B cell (primary cell): Measurements from ENCODE around the gene ORMDL1. TPM values are rescaled to one million over a fixed set of nuclear protein-coding genes. Genes with fewer than 3 reads are reported as not detected.

Source experiments
- ATAC-seq: fragments of 200-7000 bp; cut with Tn5 transposase; one replicate; pipeline ENCODE4 v1.10.0; 2021; ENCODE audit warnings: low read depth, mild to moderate bottlenecking, moderate number of reproducible peaks, moderate library complexity
- CTCF ChIA-PET: fragments of 350-600 bp; sonication (Branson Sonifier 250); formaldehyde crosslinking; loops from one replicate; lab custom pipeline; 2021; ENCODE audit warnings: antibody characterized with exemption, inconsistent platforms; lab: Charles Lee
- POLR2A ChIA-PET: fragments of 350-600 bp; sonication (Branson Sonifier 250); formaldehyde crosslinking; loops from one replicate; lab custom pipeline; 2021; ENCODE audit warnings: antibody characterized with exemption; lab: Charles Lee
- DNase-seq: peaks from one replicate; pipeline ENCODE4 v3.0.0; 2013
- H2AFZ ChIP-seq: 2 replicates; pipeline ENCODE4 v1.6.1; 2012; ENCODE audit warnings: mild to moderate bottlenecking, low read depth, low read length; ENCODE audit not compliant: insufficient read depth, poor library complexity, severe bottlenecking
- H3K27ac ChIP-seq, 2 donors: 1 replicate in 1 of 2; 2 replicates in 1 of 2; pipeline ENCODE4 v1.5.1; 2012 to 2013; ENCODE audit warnings: low read length in 2 of 2, mild to moderate bottlenecking in 2 of 2, moderate library complexity in 1 of 2
- H3K27me3 ChIP-seq, 4 experiments: fragments of 200-600 bp in 1 of 4; sonication (generic) in 1 of 4; replicated peaks in 1 of 4; 1 replicate in 2 of 4; 2 replicates in 2 of 4; pipeline versions ENCODE4 v1.6.1 to v1.7.0; 2013 to 2016; ENCODE audit warnings: low read length in 3 of 4, mild to moderate bottlenecking in 2 of 4, mixed read lengths in 1 of 4, moderate library complexity in 1 of 4; ENCODE audit not compliant: insufficient read depth in 4 of 4, control insufficient read depth in 3 of 4; ENCODE audit errors: control extremely low read depth in 1 of 4
- H3K36me3 ChIP-seq, 2 experiments: replicated peaks in 1 of 2; 1 replicate in 1 of 2; 2 replicates in 1 of 2; pipeline versions ENCODE4 v1.6.1 to v1.7.1; 2013; ENCODE audit warnings: low read length in 1 of 2; ENCODE audit not compliant: insufficient read depth in 2 of 2, control insufficient read depth in 1 of 2; ENCODE audit errors: control extremely low read depth in 1 of 2, extremely low read depth in 1 of 2
- H3K4me1 ChIP-seq, 2 donors: fragments of 200-600 bp in 1 of 2; sonication (generic) in 1 of 2; 1 replicate in 1 of 2; 2 replicates in 1 of 2; pipeline versions ENCODE4 v1.5.1 to v1.6.1; 2013 to 2017; ENCODE audit warnings: low read length in 2 of 2; ENCODE audit not compliant: control insufficient read depth in 2 of 2, insufficient read depth in 2 of 2
- H3K4me2 ChIP-seq: replicated peaks from 2 replicates; pipeline ENCODE3; 2012; ENCODE audit warnings: mild to moderate bottlenecking, low read depth, low read length; ENCODE audit not compliant: poor library complexity, severe bottlenecking
- H3K4me3 ChIP-seq, 5 experiments: fragments of 200-600 bp in 1 of 5; sonication (generic) in 1 of 5; 1 replicate in 3 of 5; 2 replicates in 2 of 5; pipeline versions ENCODE4 v1.5.1 to v1.7.0; 2011 to 2016; ENCODE audit warnings: low read length in 4 of 5, mild to moderate bottlenecking in 4 of 5, low read depth in 2 of 5, control low read depth in 1 of 5, moderate library complexity in 1 of 5; ENCODE audit not compliant: insufficient read depth in 1 of 5; ENCODE audit errors: control extremely low read depth in 1 of 5, extremely low read depth in 1 of 5
- H3K79me2 ChIP-seq: fragments of 200-600 bp; sonication (generic); one replicate; pipeline ENCODE4 v1.6.0; 2016; ENCODE audit warnings: low read length; ENCODE audit not compliant: control insufficient read depth, insufficient read depth
- H3K9ac ChIP-seq: fragments of 200-600 bp; sonication (generic); 2 replicates; pipeline ENCODE4 v1.6.1; 2017; ENCODE audit warnings: mild to moderate bottlenecking, low read length, moderate library complexity
- H3K9me3 ChIP-seq, 3 donors: one replicate each; pipeline versions ENCODE4 v1.6.1 to v1.7.1; 2013; ENCODE audit warnings: low read length in 2 of 3; ENCODE audit not compliant: control insufficient read depth in 2 of 3, insufficient read depth in 1 of 3; ENCODE audit errors: control extremely low read depth in 1 of 3
- H4K20me1 ChIP-seq: 2 replicates; pipeline ENCODE4 v1.6.0; 2012; ENCODE audit warnings: mild to moderate bottlenecking, low read length; ENCODE audit not compliant: insufficient read depth, control insufficient read depth, poor library complexity, severe bottlenecking
- H3K27ac Mint-ChIP-seq: one replicate; pipeline ENCODE4 v1.8.0; 2021; ENCODE audit warnings: mixed read lengths
- H3K27me3 Mint-ChIP-seq: one replicate; pipeline ENCODE4 v1.8.0; 2021; ENCODE audit warnings: mixed read lengths
- H3K4me1 Mint-ChIP-seq: one replicate; pipeline ENCODE4 v1.8.0; 2021; ENCODE audit warnings: mixed read lengths
- H3K4me3 Mint-ChIP-seq: one replicate; pipeline ENCODE4 v1.8.0; 2021; ENCODE audit warnings: mixed read lengths
- H3K9me3 Mint-ChIP-seq: one replicate; pipeline ENCODE4 v1.8.0; 2022; ENCODE audit warnings: mixed read lengths; ENCODE audit not compliant: insufficient read depth
- EZH2 ChIP-seq: IDR thresholded peaks from 2 replicates; pipeline ENCODE4 v1.6.1; 2012; ENCODE audit warnings: borderline replicate concordance, low read depth, mild to moderate bottlenecking, moderate library complexity, low read length; ENCODE audit not compliant: insufficient read depth, poor library complexity, severe bottlenecking
- WGBS: methylation state at CpG from one replicate; pipeline ENCODE4 v1.1.5; 2013; ENCODE audit warnings: missing lambda C conversion rate; ENCODE audit not compliant: insufficient coverage; 5-methylcytosine and 5-hydroxymethylcytosine counted together
- intact Hi-C: fragments of 100-400 bp; cut with micrococcal nuclease; formaldehyde crosslinking; loops from one replicate; pipeline ENCODE4 v1.10.0; 2022
- polyA plus RNA-seq: library from polyadenylated mRNA; depleted of rRNA; stranded (reverse); fragments of >200 nt; gene quantifications from 2 replicates; pipeline ENCODE4 v1.2.3, GENCODE V29; 2012
- total RNA-seq, 2 donors: library from RNA; stranded (reverse); fragments of 120-200 nt in 1 of 2; gene quantifications; 1 replicate in 1 of 2; 2 replicates in 1 of 2; pipeline versions ENCODE4 v1.2.3 to v1.2.4, GENCODE V29; 2013 to 2022
- TF ChIP-seq, protein P1 (sequence below): fragments of 200-600 bp; IDR thresholded peaks from one replicate; pipeline ENCODE4 v1.8.0; 2022; ENCODE audit warnings: antibody characterized with exemption, mild to moderate bottlenecking

ORMDL1 gene
- total and polyA plus RNA-seq, 2 donors (not counting 1 experiment from before 2014, with no cell fraction given) = 138 to 170 TPM

DNA sequence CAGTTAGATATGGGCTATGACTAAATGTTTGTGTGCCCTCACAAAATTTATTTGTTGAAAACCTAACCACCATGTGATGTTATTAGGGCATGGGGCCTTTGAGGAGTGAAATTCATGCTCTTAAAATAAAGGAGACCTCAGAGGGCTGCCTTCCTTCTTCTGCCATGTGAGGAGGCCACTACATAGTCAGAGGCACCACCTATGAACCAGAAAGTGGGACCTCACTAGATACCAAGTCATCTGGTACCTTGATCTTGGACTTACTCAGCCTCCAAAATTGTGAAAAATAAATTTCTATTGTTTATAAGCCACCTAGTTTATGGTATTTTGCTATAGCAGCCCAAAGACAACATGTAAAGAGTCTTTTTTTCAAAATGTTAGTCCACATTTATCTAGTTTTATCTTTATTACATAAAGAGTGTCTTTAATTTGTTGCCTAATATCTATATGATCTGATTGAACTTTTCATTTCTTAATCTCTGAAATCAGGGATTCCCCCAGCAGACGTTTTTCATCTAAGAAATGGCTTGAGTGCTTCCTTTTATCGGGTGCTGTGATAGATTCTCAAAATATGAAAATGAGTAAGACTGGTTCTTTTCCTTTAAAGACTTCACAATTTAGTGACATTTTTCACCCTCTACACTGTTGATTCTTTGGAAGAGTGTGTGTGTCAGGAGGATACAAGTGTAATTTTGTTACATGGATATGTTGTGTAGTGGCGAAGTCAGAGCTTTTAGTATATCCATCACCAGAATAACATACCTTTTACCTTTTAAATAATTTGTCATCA is 34.3 kb upstream of the ORMDL1 start:
- no peak for TF ChIP-seq EZH2
- TF ChIP-seq, protein P1, sequence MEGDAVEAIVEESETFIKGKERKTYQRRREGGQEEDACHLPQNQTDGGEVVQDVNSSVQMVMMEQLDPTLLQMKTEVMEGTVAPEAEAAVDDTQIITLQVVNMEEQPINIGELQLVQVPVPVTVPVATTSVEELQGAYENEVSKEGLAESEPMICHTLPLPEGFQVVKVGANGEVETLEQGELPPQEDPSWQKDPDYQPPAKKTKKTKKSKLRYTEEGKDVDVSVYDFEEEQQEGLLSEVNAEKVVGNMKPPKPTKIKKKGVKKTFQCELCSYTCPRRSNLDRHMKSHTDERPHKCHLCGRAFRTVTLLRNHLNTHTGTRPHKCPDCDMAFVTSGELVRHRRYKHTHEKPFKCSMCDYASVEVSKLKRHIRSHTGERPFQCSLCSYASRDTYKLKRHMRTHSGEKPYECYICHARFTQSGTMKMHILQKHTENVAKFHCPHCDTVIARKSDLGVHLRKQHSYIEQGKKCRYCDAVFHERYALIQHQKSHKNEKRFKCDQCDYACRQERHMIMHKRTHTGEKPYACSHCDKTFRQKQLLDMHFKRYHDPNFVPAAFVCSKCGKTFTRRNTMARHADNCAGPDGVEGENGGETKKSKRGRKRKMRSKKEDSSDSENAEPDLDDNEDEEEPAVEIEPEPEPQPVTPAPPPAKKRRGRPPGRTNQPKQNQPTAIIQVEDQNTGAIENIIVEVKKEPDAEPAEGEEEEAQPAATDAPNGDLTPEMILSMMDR = no peak
- no peak overlapping the region for H3K4me3 ChIP-seq
- no peaks in the 10 kb centered on the region for H3K27me3 Mint-ChIP-seq
- intact Hi-C loops = no loop called here
- H3K36me3 ChIP-seq = peaks cover 5 to 29% of the 10 kb centered on the region in 2 experiments
- H3K9me3 ChIP-seq = peaks cover 0 to 4% (median 0%) of the 10 kb centered on the region in 3 donors
- no peak overlapping the region for H3K4me2 ChIP-seq
- no peak overlapping the region for H3K27ac ChIP-seq
- H4K20me1 ChIP-seq = no peaks in the 10 kb centered on the region
- H3K79me2 ChIP-seq = no peaks in the 10 kb centered on the region
- ChIA-PET POLR2A (no interaction called here), CTCF (no interaction called here)
- no peaks in the 10 kb centered on the region for H3K4me1 ChIP-seq
- H3K27me3 ChIP-seq = no peaks in the 10 kb centered on the region
- H3K9me3 Mint-ChIP-seq = no peaks in the 10 kb centered on the region
- WGBS = no CpG with 5 or more reads among the region's 3 CpGs
- DNase-seq = no peak
- H3K4me3 Mint-ChIP-seq = no peak overlapping the region
- no peaks in the 10 kb centered on the region for H3K4me1 Mint-ChIP-seq
- no peak overlapping the region for H3K27ac Mint-ChIP-seq
- H3K9ac ChIP-seq = no peak overlapping the region
- ATAC-seq = no peak
- H2AFZ ChIP-seq = no peak overlapping the region

DNA sequence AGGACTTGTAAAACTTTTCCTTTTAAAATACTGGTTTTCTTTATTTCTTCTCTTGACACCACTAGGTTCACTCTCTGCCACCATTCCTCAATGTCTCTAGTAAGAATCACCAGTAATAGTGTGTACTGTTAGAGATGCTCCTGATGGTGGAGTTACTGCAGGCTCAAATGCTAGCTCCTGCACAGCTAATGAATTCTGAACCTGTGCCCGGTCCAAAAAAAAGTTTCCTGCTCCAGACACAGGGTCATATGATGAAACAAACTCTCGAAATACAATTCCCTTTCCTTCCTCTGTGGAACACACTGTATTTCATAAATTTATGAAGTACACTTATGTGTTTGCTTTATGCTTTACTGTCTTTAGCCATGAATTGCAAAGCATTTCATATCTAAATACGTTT is 19.3 kb upstream of the ORMDL1 start:
- DNase-seq = no peak
- no peaks in the 10 kb centered on the region for H3K9me3 ChIP-seq
- no peak for ATAC-seq
- Mint-ChIP-seq H3K27ac (no peak overlapping the region), H3K4me1 (peaks cover 6% of the 10 kb centered on the region), H3K4me3 (no peak overlapping the region), H3K27me3 (no peaks in the 10 kb centered on the region), H3K9me3 (no peaks in the 10 kb centered on the region)
- H3K27ac ChIP-seq = no peak overlapping the region
- no peak overlapping the region for H3K9ac ChIP-seq
- ChIA-PET CTCF (no interaction called here), POLR2A (no interaction called here)
- H3K4me1 ChIP-seq = no peaks in the 10 kb centered on the region
- no peak overlapping the region for H3K4me3 ChIP-seq
- intact Hi-C loops = no loop called here
- no CpG with 5 or more reads among the region's 3 CpGs for WGBS
- H2AFZ ChIP-seq = no peak overlapping the region
- H3K36me3 ChIP-seq = peaks cover 2 to 14% of the 10 kb centered on the region in 2 experiments
- TF ChIP-seq, protein P1 = no peak
- no peak for TF ChIP-seq EZH2
- no peak overlapping the region for H3K4me2 ChIP-seq
- no peaks in the 10 kb centered on the region for H3K27me3 ChIP-seq
- no peaks in the 10 kb centered on the region for H3K79me2 ChIP-seq
- H4K20me1 ChIP-seq = no peaks in the 10 kb centered on the region
